ENCODE measurements around the gene PKP2. TPM values are rescaled to one million over a fixed set of nuclear protein-coding genes. Genes with fewer than 3 reads are reported as not detected.

The PKP2 gene
- total and polyA plus RNA-seq, 4 donors = 6.8 to 123 (median 21.4) TPM

DNA sequence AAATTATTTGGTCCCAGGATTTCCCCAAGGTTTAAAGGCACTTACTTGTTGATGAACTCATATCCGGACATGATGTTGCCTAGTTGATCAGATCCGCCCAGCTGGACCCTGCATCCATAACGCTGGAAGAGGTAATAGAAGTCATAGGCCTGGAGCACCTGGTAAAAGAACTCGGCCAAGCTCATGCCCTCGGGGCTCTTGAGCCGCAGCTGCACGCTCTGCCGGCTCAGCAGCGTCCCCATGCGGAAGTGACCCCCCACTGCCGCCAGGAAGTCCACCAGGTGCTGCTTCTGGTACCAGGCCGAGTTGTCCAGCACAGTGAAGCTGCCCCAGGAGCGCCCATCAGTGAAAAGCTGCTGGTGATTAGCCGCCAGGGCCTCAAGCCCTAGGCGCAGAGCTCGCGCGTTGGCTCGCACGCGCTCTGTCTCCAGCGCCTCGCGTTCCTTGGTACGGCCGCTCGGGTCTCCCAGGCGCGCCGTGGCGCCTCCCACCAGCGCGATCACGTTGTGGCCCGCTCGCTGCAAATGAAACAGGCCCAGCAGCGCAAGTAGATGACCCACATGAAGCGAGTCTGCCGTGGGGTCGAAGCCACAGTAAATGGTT, 141.4 kb downstream of the PKP2 start:
- H3K4me3 ChIP-seq (ENCODE audit: low read depth, low read length) = peak overlapping the region; percentile 65
- peak overlapping the region; percentile 97 for H3K27ac ChIP-seq (ENCODE audit: low read depth, low read length)
- no peaks in the 10 kb centered on the region for H3K9me3 ChIP-seq (ENCODE audit: control insufficient read depth, insufficient read depth, low read length)
- peak in 5 of 6 donors; percentile 13 to 68 (median 33) for DNase-seq (ENCODE audit: low read depth in 4 of 6, low spot score in 6 of 6)
- peaks cover 25% of the 10 kb centered on the region for H3K36me3 ChIP-seq (ENCODE audit: control insufficient read depth, insufficient read depth, low read length)
- H3K27me3 ChIP-seq (ENCODE audit: control insufficient read depth, insufficient read depth, low read length) = no peaks in the 10 kb centered on the region
- peaks cover 11% of the 10 kb centered on the region for H3K4me1 ChIP-seq (ENCODE audit: control insufficient read depth, insufficient read depth, low read length)
- WGBS (ENCODE audit: insufficient coverage) = under 1% methylated on average over 40 of the region's 40 CpGs

DNA sequence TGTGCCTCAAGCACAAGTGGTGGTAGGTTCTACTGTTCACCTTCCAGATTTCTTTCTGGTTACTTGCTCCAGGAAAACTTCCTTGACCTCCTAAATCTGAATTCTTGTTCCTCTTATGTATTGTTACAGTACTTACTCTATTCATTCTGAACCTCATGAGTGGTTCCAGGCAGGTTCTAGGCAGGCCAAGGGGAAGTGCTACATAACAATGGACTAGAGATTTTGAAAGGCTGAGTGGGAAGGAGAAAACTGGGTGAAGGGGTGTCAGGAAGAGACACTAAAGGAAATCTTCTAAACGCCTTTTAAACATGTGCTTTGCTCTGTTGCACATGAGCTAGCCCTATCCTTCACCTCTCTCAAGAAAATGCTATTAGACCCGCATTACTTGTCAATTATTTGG, 142.5 kb downstream of the PKP2 start:
- no peak overlapping the region for H3K4me3 ChIP-seq (ENCODE audit: low read depth, low read length)
- H3K27ac ChIP-seq (ENCODE audit: low read depth, low read length) = no peak overlapping the region
- no peaks in the 10 kb centered on the region for H3K9me3 ChIP-seq (ENCODE audit: control insufficient read depth, insufficient read depth, low read length)
- WGBS (ENCODE audit: insufficient coverage) = no CpG with 5 or more reads among the region's 2 CpGs
- H3K36me3 ChIP-seq (ENCODE audit: control insufficient read depth, insufficient read depth, low read length) = peaks cover 30% of the 10 kb centered on the region
- peaks cover 11% of the 10 kb centered on the region for H3K4me1 ChIP-seq (ENCODE audit: control insufficient read depth, insufficient read depth, low read length)
- DNase-seq (ENCODE audit: low read depth in 4 of 6, low spot score in 6 of 6) = no peak
- H3K27me3 ChIP-seq (ENCODE audit: control insufficient read depth, insufficient read depth, low read length) = no peaks in the 10 kb centered on the region

DNA sequence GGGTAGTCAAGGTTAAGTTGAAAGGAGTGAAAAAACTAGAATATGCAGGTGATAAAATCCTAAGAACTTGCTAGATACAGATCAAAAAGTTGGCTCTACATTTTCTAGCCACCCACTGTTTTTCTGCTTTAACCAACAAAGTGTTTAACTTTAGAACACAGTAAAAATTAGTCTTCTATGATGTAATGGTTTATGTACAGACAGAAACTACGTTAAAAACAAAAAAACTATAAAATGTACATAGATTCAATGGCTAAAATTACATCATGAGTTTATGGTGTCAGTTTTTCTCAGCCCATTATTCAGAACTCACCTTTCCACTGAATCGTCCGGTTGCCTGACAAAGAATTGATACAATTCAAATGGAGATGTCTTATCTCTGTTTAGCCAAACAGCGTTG, 143.0 kb downstream of the PKP2 start:
- Histone ChIP-seq H3K36me3 (ENCODE audit: control insufficient read depth, insufficient read depth, low read length) (peaks cover 30% of the 10 kb centered on the region), H3K27ac (ENCODE audit: low read depth, low read length) (no peak overlapping the region), H3K27me3 (ENCODE audit: control insufficient read depth, insufficient read depth, low read length) (no peaks in the 10 kb centered on the region), H3K4me1 (ENCODE audit: control insufficient read depth, insufficient read depth, low read length) (peaks cover 11% of the 10 kb centered on the region), H3K9me3 (ENCODE audit: control insufficient read depth, insufficient read depth, low read length) (no peaks in the 10 kb centered on the region), H3K4me3 (ENCODE audit: low read depth, low read length) (no peak overlapping the region)
- DNase-seq (ENCODE audit: low read depth in 4 of 6, low spot score in 6 of 6) = no peak
- no CpG with 5 or more reads among the region's 4 CpGs for WGBS (ENCODE audit: insufficient coverage)

DNA sequence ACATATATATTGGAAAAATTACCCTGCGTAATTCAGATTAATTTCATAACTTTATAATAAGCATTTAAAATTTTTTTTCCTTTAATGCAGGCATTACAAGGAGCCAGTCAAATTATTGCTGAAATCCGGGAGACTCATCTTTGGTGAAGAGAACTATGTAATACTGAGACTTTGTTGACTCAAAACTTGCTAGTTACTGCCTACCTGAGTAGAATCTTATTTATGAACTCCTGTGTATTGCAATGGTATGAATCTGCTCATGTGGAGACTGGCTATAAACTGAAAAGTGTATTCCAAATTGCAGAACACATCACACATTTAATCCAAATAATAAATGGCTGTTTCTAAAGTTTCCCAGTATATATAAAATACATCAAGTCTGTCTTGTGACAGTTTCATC, 153.3 kb downstream of the PKP2 start:
- no CpG with 5 or more reads among the region's 2 CpGs for WGBS (ENCODE audit: insufficient coverage)
- no peak for DNase-seq (ENCODE audit: low read depth in 4 of 6, low spot score in 6 of 6)
- no peaks in the 10 kb centered on the region for H3K27me3 ChIP-seq (ENCODE audit: control insufficient read depth, insufficient read depth, low read length)
- H3K9me3 ChIP-seq (ENCODE audit: control insufficient read depth, insufficient read depth, low read length) = no peaks in the 10 kb centered on the region
- peaks cover 33% of the 10 kb centered on the region for H3K36me3 ChIP-seq (ENCODE audit: control insufficient read depth, insufficient read depth, low read length)
- no peak overlapping the region for H3K27ac ChIP-seq (ENCODE audit: low read depth, low read length)
- H3K4me1 ChIP-seq (ENCODE audit: control insufficient read depth, insufficient read depth, low read length) = no peaks in the 10 kb centered on the region
- no peak overlapping the region for H3K4me3 ChIP-seq (ENCODE audit: low read depth, low read length)

DNA sequence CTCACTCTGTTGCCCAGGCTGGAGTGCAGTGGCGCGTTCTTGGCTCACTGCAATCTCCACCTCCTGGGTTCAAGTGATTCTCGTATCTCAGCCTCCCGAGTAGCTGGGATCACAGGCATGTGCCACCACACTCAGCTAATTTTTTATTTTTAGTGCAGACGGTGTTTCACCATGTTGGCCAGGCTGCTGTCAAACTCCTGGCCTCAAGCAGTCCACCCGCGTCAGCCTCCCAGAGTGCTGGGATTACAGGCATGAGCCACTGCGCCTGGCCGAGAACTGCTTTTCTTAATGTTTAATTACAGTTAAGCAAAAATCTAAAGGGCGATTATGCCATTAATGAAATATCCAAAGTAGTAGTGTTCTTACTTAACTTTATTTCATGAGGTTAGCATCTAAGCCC, 154.4 kb downstream of the PKP2 start:
- Histone ChIP-seq H3K4me3 (ENCODE audit: low read depth, low read length) (no peak overlapping the region), H3K9me3 (ENCODE audit: control insufficient read depth, insufficient read depth, low read length) (no peaks in the 10 kb centered on the region), H3K27ac (ENCODE audit: low read depth, low read length) (no peak overlapping the region), H3K4me1 (ENCODE audit: control insufficient read depth, insufficient read depth, low read length) (no peaks in the 10 kb centered on the region), H3K36me3 (ENCODE audit: control insufficient read depth, insufficient read depth, low read length) (peaks cover 25% of the 10 kb centered on the region), H3K27me3 (ENCODE audit: control insufficient read depth, insufficient read depth, low read length) (no peaks in the 10 kb centered on the region)
- WGBS (ENCODE audit: insufficient coverage) = 100% methylated on average over 5 of the region's 10 CpGs
- no peak for DNase-seq (ENCODE audit: low read depth in 4 of 6, low spot score in 6 of 6)

Other genes starting within 250 kb of the PKP2 start
- 100 to 1,000 TPM in 1 of 2 donors, 10 to 100 TPM in 1; 89.6 to 205 TPM for gene DNM1L, start 217.5 kb downstream of the PKP2 start, total RNA-seq
- gene DNM1L, start 217.5 kb downstream of the PKP2 start, polyA plus RNA-seq (ENCODE audit: insufficient read length in 2 of 2) = 100 to 1,000 TPM; 143 to 150 TPM
- 10 to 100 TPM; 24.2 to 28.0 TPM for gene YARS2, start 140.9 kb downstream of the PKP2 start, total RNA-seq
- 10 to 100 TPM; 20.4 to 22.1 TPM for gene YARS2, start 140.9 kb downstream of the PKP2 start, polyA plus RNA-seq (ENCODE audit: insufficient read length in 2 of 2)

Data from spinal cord (tissue), 10 donors.